Keratinocyte (primary cell): ENCODE results near the gene TMBIM4.

ENCODE experiments used
- CTCF ChIP-seq, 3 experiments: IDR thresholded peaks in 1 of 3; conservative IDR thresholded peaks in 1 of 3; optimal IDR thresholded peaks in 1 of 3; 2 replicates in 2 of 3; 3 replicates in 1 of 3; pipeline versions ENCODE3 to v1.5.1; 2011; ENCODE audit warnings: low read length in 3 of 3, mild to moderate bottlenecking in 3 of 3, moderate library complexity in 2 of 3, control low read depth in 1 of 3, inconsistent platforms in 1 of 3; ENCODE audit not compliant: insufficient read depth in 2 of 3; ENCODE audit errors: extremely low read depth in 1 of 3
- EZH2 ChIP-seq: IDR thresholded peaks from one replicate; pipeline ENCODE4 v1.6.1; 2012; ENCODE audit warnings: inconsistent platforms, mild to moderate bottlenecking, low read length, moderate library complexity

GRCh38 chr12:66085998-66086397 lies 83.8 kb downstream of the TMBIM4 start:
- TF ChIP-seq CTCF (optimal IDR thresholded peaks at IDR 0.05 in 1 of 3, IDR thresholded peaks at IDR 0.05 in 1 of 3, conservative IDR thresholded peaks at IDR 0.05 in 1 of 3; ENCODE audit: extremely low read depth in 1 of 3, insufficient read depth in 2 of 3, low read length in 3 of 3): no peak
- TF ChIP-seq EZH2: no peak
